ENCODE data around the gene ZBTB22. TPM values are rescaled to one million over a fixed set of nuclear protein-coding genes. Genes with fewer than 3 reads are reported as not detected.
"Not testable (repeated sequence)": the region's sequence is repeated elsewhere in the genome, so short reads cannot be mapped to it uniquely, and the experiment has no call there.

Gene ZBTB22
- polyA plus RNA-seq, 1 donor (not counting 4 experiments of a cell fraction or from before 2014, with no cell fraction given) = 6.5 TPM

GRCh38 chr6:33344701-33345697 lies 27.5 kb upstream of the ZBTB22 start:
- no peaks in the 10 kb centered on the region for H3K9me1 ChIP-seq (ENCODE audit: control insufficient read depth, extremely low read depth, insufficient read depth, low read length)
- no peak overlapping the region for H2AFZ ChIP-seq (ENCODE audit: control insufficient read depth, low read length)
- no peak overlapping the region for H3K9ac ChIP-seq (ENCODE audit: control insufficient read depth, extremely low read depth, insufficient read depth, low read length)
- dilution Hi-C loops (cut with MboI; ENCODE audit: extremely low pct_ligation_motif_present, low sequenced_read_pairs) = no loop called here
- H3K27me3 ChIP-seq (ENCODE audit: control insufficient read depth, extremely low read depth, insufficient read depth, low read length) = no peaks in the 10 kb centered on the region
- FAIRE-seq = no peak
- H3K4me1 ChIP-seq (ENCODE audit: control insufficient read depth, extremely low read depth, insufficient read depth, low read length) = no peaks in the 10 kb centered on the region
- no peak overlapping the region for H3K4me2 ChIP-seq (ENCODE audit: control insufficient read depth, extremely low read depth, insufficient read depth, low read depth, low read length)
- no peak overlapping the region for H3K27ac ChIP-seq (ENCODE audit: control insufficient read depth, insufficient read depth, low read length)
- TF ChIP-seq CTCF (optimal IDR thresholded peaks at IDR 0.05 in 1 of 3, IDR thresholded peaks at IDR 0.05 in 1 of 3, conservative IDR thresholded peaks at IDR 0.05 in 1 of 3; ENCODE audit: extremely low read depth in 1 of 3, insufficient read depth in 2 of 3, low read length in 3 of 3) (peak; percentile 46 to 61 (median 61)), EZH2 (IDR thresholded peaks at IDR 0.05; ENCODE audit: low read length) (no peak)
- H3K4me3 ChIP-seq (ENCODE audit: control insufficient read depth in 2 of 3, extremely low read depth in 1 of 3, insufficient read depth in 2 of 3, low read depth in 1 of 3, low read length in 3 of 3) = no peak overlapping the region
- H3K9me3 ChIP-seq (ENCODE audit: control insufficient read depth, low read depth, low read length) = no peaks in the 10 kb centered on the region
- no peaks in the 10 kb centered on the region for H3K36me3 ChIP-seq (ENCODE audit: control insufficient read depth in 2 of 2, extremely low read depth in 1 of 2, insufficient read depth in 2 of 2, low read length in 2 of 2)
- DNase-seq (ENCODE audit: low read depth, low spot score) = no peak
- H4K20me1 ChIP-seq (ENCODE audit: control insufficient read depth, extremely low read depth, insufficient read depth, low read length) = no peaks in the 10 kb centered on the region
- H3K79me2 ChIP-seq (ENCODE audit: control insufficient read depth, insufficient read depth, low read length) = no peaks in the 10 kb centered on the region

GRCh38 chr6:33343953-33344611 lies 26.5 kb upstream of the ZBTB22 start:
- Histone ChIP-seq H3K4me3 (ENCODE audit: control insufficient read depth in 2 of 3, extremely low read depth in 1 of 3, insufficient read depth in 2 of 3, low read depth in 1 of 3, low read length in 3 of 3) (no peak overlapping the region), H3K9me3 (ENCODE audit: control insufficient read depth, low read depth, low read length) (no peaks in the 10 kb centered on the region), H3K27ac (ENCODE audit: control insufficient read depth, insufficient read depth, low read length) (no peak overlapping the region), H3K4me2 (ENCODE audit: control insufficient read depth, extremely low read depth, insufficient read depth, low read depth, low read length) (no peak overlapping the region), H3K9me1 (ENCODE audit: control insufficient read depth, extremely low read depth, insufficient read depth, low read length) (no peaks in the 10 kb centered on the region), H3K36me3 (ENCODE audit: control insufficient read depth in 2 of 2, extremely low read depth in 1 of 2, insufficient read depth in 2 of 2, low read length in 2 of 2) (no peaks in the 10 kb centered on the region), H3K27me3 (ENCODE audit: control insufficient read depth, extremely low read depth, insufficient read depth, low read length) (no peaks in the 10 kb centered on the region), H3K9ac (ENCODE audit: control insufficient read depth, extremely low read depth, insufficient read depth, low read length) (no peak overlapping the region), H3K79me2 (ENCODE audit: control insufficient read depth, insufficient read depth, low read length) (no peaks in the 10 kb centered on the region), H4K20me1 (ENCODE audit: control insufficient read depth, extremely low read depth, insufficient read depth, low read length) (no peaks in the 10 kb centered on the region), H3K4me1 (ENCODE audit: control insufficient read depth, extremely low read depth, insufficient read depth, low read length) (no peaks in the 10 kb centered on the region), H2AFZ (ENCODE audit: control insufficient read depth, low read length) (no peak overlapping the region)
- TF ChIP-seq EZH2 (IDR thresholded peaks at IDR 0.05; ENCODE audit: low read length) (no peak), CTCF (optimal IDR thresholded peaks at IDR 0.05 in 1 of 3, IDR thresholded peaks at IDR 0.05 in 1 of 3, conservative IDR thresholded peaks at IDR 0.05 in 1 of 3; ENCODE audit: extremely low read depth in 1 of 3, insufficient read depth in 2 of 3, low read length in 3 of 3) (no peak)
- no peak for FAIRE-seq
- dilution Hi-C loops (cut with MboI; ENCODE audit: extremely low pct_ligation_motif_present, low sequenced_read_pairs) = no loop called here
- DNase-seq (ENCODE audit: low read depth, low spot score) = no peak

GRCh38 chr6:33343606-33343952 lies 26.0 kb upstream of the ZBTB22 start:
- not testable (repeated sequence) for H3K27ac ChIP-seq (ENCODE audit: control insufficient read depth, insufficient read depth, low read length)

More at GRCh38 chr6:33343606-33343952, 26.0 kb upstream of the ZBTB22 start:
- H3K36me3 ChIP-seq (ENCODE audit: control insufficient read depth in 2 of 2, extremely low read depth in 1 of 2, insufficient read depth in 2 of 2, low read length in 2 of 2); H3K4me1 ChIP-seq (ENCODE audit: control insufficient read depth, extremely low read depth, insufficient read depth, low read length); H3K9me1 ChIP-seq (ENCODE audit: control insufficient read depth, extremely low read depth, insufficient read depth, low read length); dilution Hi-C loops (cut with MboI; ENCODE audit: extremely low pct_ligation_motif_present, low sequenced_read_pairs); H3K9me3 ChIP-seq (ENCODE audit: control insufficient read depth, low read depth, low read length); H4K20me1 ChIP-seq (ENCODE audit: control insufficient read depth, extremely low read depth, insufficient read depth, low read length); H3K4me3 ChIP-seq (ENCODE audit: control insufficient read depth in 2 of 3, extremely low read depth in 1 of 3, insufficient read depth in 2 of 3, low read depth in 1 of 3, low read length in 3 of 3); H3K9ac ChIP-seq (ENCODE audit: control insufficient read depth, extremely low read depth, insufficient read depth, low read length); H3K4me2 ChIP-seq (ENCODE audit: control insufficient read depth, extremely low read depth, insufficient read depth, low read depth, low read length); DNase-seq (ENCODE audit: low read depth, low spot score); H2AFZ ChIP-seq (ENCODE audit: control insufficient read depth, low read length); H3K27me3 ChIP-seq (ENCODE audit: control insufficient read depth, extremely low read depth, insufficient read depth, low read length); FAIRE-seq; H3K79me2 ChIP-seq (ENCODE audit: control insufficient read depth, insufficient read depth, low read length): not testable (repeated sequence)
